SK-N-SH (cell line): ENCODE data around the gene OR10V1.

Source experiments
- EP300 ChIP-seq, 2 experiments: IDR thresholded peaks; 2 replicates each; pipeline versions ENCODE4 v1.4.0 to v1.6.1; 2012; ENCODE audit warnings: borderline replicate concordance in 1 of 2, low read depth in 1 of 2, low read length in 1 of 2
- EZH2phosphoT487 ChIP-seq: fragments of 200-600 bp; sonication (generic); IDR thresholded peaks from 2 replicates; pipeline ENCODE4 v1.6.1; 2017; ENCODE audit warnings: low read depth, mixed run types, mild to moderate bottlenecking, antibody characterized with exemption, moderate library complexity, borderline replicate concordance
- TF ChIP-seq, protein P1 (sequence below): fragments of 200-600 bp; sonication (generic); IDR thresholded peaks from 2 replicates; pipeline ENCODE4 v1.6.1; 2017; ENCODE audit warnings: antibody characterized with exemption, mild to moderate bottlenecking, moderate library complexity

DNA sequence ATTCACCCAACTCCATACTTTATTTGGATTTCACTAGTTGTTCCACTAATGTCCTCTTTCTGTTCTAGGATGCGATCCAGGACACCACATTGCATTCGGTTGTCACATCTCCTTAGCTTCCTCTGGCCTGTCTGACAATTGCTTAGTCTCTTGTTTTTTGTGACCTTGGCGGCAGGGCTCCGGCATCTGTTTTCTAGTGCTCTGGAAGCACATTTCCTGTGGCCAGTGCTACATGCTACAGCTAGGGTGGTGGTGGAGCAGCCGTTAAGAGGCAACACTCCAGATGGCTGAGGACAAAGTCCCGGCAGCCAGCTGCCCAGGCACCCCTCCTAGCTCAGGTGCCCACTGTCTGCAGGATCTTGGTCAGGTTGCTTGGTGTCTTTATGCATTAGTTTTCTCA is 48.3 kb upstream of the OR10V1 start:
- TF ChIP-seq, protein P1, sequence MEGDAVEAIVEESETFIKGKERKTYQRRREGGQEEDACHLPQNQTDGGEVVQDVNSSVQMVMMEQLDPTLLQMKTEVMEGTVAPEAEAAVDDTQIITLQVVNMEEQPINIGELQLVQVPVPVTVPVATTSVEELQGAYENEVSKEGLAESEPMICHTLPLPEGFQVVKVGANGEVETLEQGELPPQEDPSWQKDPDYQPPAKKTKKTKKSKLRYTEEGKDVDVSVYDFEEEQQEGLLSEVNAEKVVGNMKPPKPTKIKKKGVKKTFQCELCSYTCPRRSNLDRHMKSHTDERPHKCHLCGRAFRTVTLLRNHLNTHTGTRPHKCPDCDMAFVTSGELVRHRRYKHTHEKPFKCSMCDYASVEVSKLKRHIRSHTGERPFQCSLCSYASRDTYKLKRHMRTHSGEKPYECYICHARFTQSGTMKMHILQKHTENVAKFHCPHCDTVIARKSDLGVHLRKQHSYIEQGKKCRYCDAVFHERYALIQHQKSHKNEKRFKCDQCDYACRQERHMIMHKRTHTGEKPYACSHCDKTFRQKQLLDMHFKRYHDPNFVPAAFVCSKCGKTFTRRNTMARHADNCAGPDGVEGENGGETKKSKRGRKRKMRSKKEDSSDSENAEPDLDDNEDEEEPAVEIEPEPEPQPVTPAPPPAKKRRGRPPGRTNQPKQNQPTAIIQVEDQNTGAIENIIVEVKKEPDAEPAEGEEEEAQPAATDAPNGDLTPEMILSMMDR, result no peak
- TF ChIP-seq EP300 (IDR thresholded peaks at IDR 0.05; ENCODE audit: borderline replicate concordance in 1 of 2, low read depth in 1 of 2, low read length in 1 of 2), result no peak
- TF ChIP-seq EZH2phosphoT487, result no peak
